GM19099 (cell line): ENCODE data around the gene KCNK5.

Experiments used
- POLR2A ChIP-seq: IDR thresholded peaks from 3 replicates; pipeline ENCODE4 v1.6.1; 2011; ENCODE audit warnings: low read depth; ENCODE audit not compliant: insufficient read length; ENCODE audit errors: extremely low read depth

The KCNK5 gene

GRCh38 chr6:39167866-39168625 lies 61.2 kb downstream of the KCNK5 start:
- TF ChIP-seq POLR2A: no peak

DNA sequence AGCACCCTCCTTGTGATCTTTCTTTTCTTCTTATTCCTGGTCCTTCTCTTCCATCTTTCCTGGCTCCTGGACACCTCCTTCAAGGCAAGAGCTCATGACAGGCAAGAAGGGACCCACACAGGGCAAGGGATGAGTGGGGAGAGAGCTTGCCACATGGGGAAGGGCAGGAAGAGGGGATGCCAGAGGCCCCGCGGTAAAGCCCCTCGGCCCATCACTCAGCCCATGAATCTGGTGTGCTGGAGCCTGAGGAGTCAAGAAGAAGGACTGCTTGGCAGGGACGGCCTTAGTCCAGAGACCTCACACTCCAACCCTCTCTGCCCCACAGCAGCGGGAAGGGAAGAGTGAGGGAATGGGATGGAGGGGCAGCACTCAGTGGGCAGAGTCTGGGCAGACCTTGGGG lies 62.0 kb downstream of the KCNK5 start:
- no peak for TF ChIP-seq POLR2A

DNA sequence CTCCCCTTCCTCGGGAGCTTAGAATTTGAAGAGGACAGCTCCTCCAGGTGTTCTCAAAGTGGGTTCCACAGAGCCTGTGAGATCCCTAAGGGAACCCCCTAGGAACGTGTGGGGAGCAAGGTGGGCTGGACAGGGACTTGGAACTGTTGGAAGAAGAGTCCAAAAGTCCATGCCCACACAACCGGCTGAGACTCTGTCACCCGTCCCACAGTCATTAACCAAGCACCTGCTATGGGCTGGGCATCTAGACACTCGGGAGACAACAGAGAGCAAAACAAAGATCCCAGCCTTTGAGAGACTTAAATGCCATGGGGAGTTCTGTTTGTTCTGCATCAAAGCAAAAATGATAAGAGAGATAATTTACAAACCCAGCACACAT lies 62.4 kb downstream of the KCNK5 start:
- TF ChIP-seq POLR2A: no peak

DNA sequence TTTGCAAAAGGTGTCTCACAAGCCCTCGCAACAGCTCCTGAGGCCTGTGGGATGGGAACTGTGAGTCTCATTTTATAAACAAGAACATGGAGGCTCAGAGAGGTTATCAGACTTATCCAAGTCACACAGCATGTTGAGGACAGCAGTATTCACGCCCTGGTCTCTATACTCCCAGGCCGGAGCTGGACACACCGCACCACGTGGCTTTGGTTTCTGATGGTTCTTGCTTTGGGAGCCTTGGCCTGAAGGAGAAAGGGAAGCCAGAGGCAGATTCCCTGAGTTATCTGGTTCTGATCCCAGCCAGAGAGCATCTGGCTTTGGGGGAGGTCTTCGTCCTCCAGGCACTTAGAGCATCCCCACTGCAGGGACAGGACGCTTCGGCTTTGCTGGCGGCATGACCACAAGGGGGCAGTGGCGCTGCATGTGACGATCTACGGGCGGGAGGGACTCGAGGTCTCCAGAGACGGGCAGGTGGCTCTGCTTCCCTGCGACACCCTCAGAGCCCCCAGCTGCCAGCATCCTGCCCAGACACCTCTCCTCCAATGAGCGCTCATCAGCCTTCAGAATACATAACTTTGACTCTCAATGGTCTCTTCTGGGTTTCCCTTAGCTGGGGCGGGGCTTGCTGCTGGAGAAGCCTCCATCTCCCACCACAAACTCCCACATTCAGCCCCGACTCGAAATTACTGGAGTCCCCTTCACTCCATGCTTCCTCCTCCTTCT lies 62.9 kb downstream of the KCNK5 start:
- no peak for TF ChIP-seq POLR2A

DNA sequence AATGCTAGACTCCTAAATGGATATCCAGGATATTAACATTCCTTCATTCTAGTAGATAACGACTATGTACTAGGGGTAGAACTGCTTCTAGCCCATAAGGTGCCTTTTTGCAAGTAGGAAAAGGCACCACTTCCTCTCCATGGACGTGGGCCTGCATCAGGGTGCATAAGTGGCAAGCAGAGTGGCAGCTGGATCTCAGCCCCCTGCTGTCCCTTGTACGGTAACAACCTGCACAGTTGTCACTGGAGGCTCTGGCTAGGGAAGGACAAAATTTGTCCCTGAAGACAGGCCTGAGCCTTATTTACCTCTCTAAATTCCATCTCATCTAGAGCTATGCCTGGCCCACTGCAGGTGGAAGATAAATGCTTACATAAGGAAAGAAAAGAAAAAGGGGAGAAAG lies 71.8 kb downstream of the KCNK5 start:
- no peak for TF ChIP-seq POLR2A

DNA sequence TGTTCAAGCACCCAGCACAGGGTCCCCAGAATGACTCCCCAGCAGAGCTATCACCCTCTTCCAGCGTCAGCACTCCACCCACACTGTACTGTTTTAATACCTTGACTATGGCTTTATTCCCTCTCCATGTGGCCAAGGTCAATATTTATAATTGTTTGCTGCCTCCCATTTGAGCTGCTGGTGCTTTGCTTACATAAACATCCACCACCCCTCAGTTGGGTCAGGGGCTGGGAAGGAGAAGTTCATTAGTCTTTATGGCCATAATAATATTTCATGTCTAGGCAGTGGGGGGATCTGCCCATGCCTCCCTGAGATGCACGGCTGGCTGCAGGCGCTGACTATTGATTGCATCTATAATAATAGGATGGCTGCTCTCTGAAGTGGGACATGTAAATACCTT lies 72.5 kb downstream of the KCNK5 start:
- no peak for TF ChIP-seq POLR2A

- TF ChIP-seq POLR2A: no peak
These were observed 74.6 kb downstream of the KCNK5 start for GRCh38 chr6:39154705-39155104.

- TF ChIP-seq POLR2A: no peak
These were observed 75.4 kb downstream of the KCNK5 start for GRCh38 chr6:39153766-39154397.

GRCh38 chr6:39152262-39152661 lies 77.0 kb downstream of the KCNK5 start:
- no peak for TF ChIP-seq POLR2A

GRCh38 chr6:39151211-39151610 lies 78.1 kb downstream of the KCNK5 start:
- TF ChIP-seq POLR2A: no peak

- no peak for TF ChIP-seq POLR2A
These were observed 84.6 kb downstream of the KCNK5 start for GRCh38 chr6:39144481-39145173.

- TF ChIP-seq POLR2A: no peak
These were observed 85.9 kb downstream of the KCNK5 start for GRCh38 chr6:39143238-39143930.

- no peak for TF ChIP-seq POLR2A
These were observed 88.6 kb downstream of the KCNK5 start for GRCh38 chr6:39140556-39141167.
